ENCODE results near the gene ADIPOR2. TPM values are rescaled to one million over a fixed set of nuclear protein-coding genes. Genes with fewer than 3 reads are reported as not detected.
A peak's percentile ranks its signal among the peaks of the same experiment; 100 is the strongest.

The ADIPOR2 gene
- total RNA-seq, 2 experiments from 2014 or later, result 24.7 to 51.1 TPM

- Histone ChIP-seq H3K79me2 (ENCODE audit: insufficient read depth, low read depth, low read length) (peaks cover 57% of the 10 kb centered on the region), H3K9me2 (ENCODE audit: insufficient read depth, low read length) (no peaks in the 10 kb centered on the region), H2AFZ (ENCODE audit: low read length) (peak overlapping the region; percentile 44), H3K9me3 (ENCODE audit: low read length) (no peaks in the 10 kb centered on the region), H3K4me3 (ENCODE audit: low read depth, low read length, poor library complexity, severe bottlenecking) (peak overlapping the region; percentile 93), H4K20me1 (ENCODE audit: insufficient read depth, low read length) (peaks cover 21% of the 10 kb centered on the region; the same call in 1 of the 2 replicates), H3K27ac (ENCODE audit: low read depth, low read length, poor library complexity, severe bottlenecking) (peak overlapping the region; percentile 78), H3K4me2 (ENCODE audit: low read length) (peak overlapping the region; percentile 94), H3K4me1 (ENCODE audit: insufficient read depth, low read length, poor library complexity, severe bottlenecking) (peaks cover 32% of the 10 kb centered on the region), H3K36me3 (ENCODE audit: insufficient read depth, low read length) (peaks cover 23% of the 10 kb centered on the region)
- no TSS peak for BruUV-seq (replicated peaks)
- POLR2A ChIA-PET, result interaction anchor here (0.6 to 1.5 kb wide), 10 partner anchors 10 to 99 kb away, joined by 3 to 5 read pairs (median 3); no protein-coding TSS in a partner anchor
- intact Hi-C loops (cut with micrococcal nuclease; ENCODE audit: unreplicated experiment), result loop anchor here (5.0 kb wide), 1 partner anchor 51 kb away; no protein-coding TSS in a partner anchor
- TF ChIP-seq CTCF (conservative IDR thresholded peaks at IDR 0.05; ENCODE audit: low read length), result no peak
- TF ChIP-seq EZH2phosphoT487 (IDR thresholded peaks at IDR 0.05; ENCODE audit: borderline replicate concordance, low read depth, low read length), result no peak
- DNase-seq (ENCODE audit: low spot score), result peak; percentile 60
- CTCF ChIA-PET (ENCODE audit: unreplicated experiment), result no interaction called here
Measured at GRCh38 chr12:1691123-1692007, 495 bp downstream of the ADIPOR2 start.

GRCh38 chr12:1692226-1692625, 1.4 kb downstream of the ADIPOR2 start:
- CTCF ChIA-PET (ENCODE audit: unreplicated experiment), result no interaction called here
- no peak for TF ChIP-seq EZH2phosphoT487 (IDR thresholded peaks at IDR 0.05; ENCODE audit: borderline replicate concordance, low read depth, low read length)
- no peak for TF ChIP-seq CTCF (conservative IDR thresholded peaks at IDR 0.05; ENCODE audit: low read length)
- no peak overlapping the region for H3K27ac ChIP-seq (ENCODE audit: low read depth, low read length, poor library complexity, severe bottlenecking)

More at GRCh38 chr12:1692226-1692625, 1.4 kb downstream of the ADIPOR2 start:
- BruUV-seq (replicated peaks), result TSS peak; percentile 78
- peak overlapping the region; percentile 94 for H3K4me2 ChIP-seq (ENCODE audit: low read length)
- H3K79me2 ChIP-seq (ENCODE audit: insufficient read depth, low read depth, low read length), result peaks cover 65% of the 10 kb centered on the region
- POLR2A ChIA-PET, result interaction anchor here (0.7 to 1.5 kb wide), 4 partner anchors 15 to 97 kb away, joined by 3 to 5 read pairs (median 3); no protein-coding TSS in a partner anchor
- peak overlapping the region; percentile 93 for H3K4me3 ChIP-seq (ENCODE audit: low read depth, low read length, poor library complexity, severe bottlenecking)
- H3K9me2 ChIP-seq (ENCODE audit: insufficient read depth, low read length), result no peaks in the 10 kb centered on the region
- peaks cover 21% of the 10 kb centered on the region; the same call in 1 of the 2 replicates for H4K20me1 ChIP-seq (ENCODE audit: insufficient read depth, low read length)
- intact Hi-C loops (cut with micrococcal nuclease; ENCODE audit: unreplicated experiment), result loop anchor here (5.0 kb wide), 1 partner anchor 50 kb away; no protein-coding TSS in a partner anchor
- no peak overlapping the region for H2AFZ ChIP-seq (ENCODE audit: low read length)
- H3K4me1 ChIP-seq (ENCODE audit: insufficient read depth, low read length, poor library complexity, severe bottlenecking), result peaks cover 38% of the 10 kb centered on the region
- no peak for DNase-seq (ENCODE audit: low spot score)
- H3K9me3 ChIP-seq (ENCODE audit: low read length), result no peaks in the 10 kb centered on the region
- H3K36me3 ChIP-seq (ENCODE audit: insufficient read depth, low read length), result peaks cover 29% of the 10 kb centered on the region
